ENCODE measurements around the gene COL4A2. TPM values are rescaled to one million over a fixed set of nuclear protein-coding genes. Genes with fewer than 3 reads are reported as not detected.

Gene COL4A2
- total RNA-seq, 3 donors from 2014 or later (not counting 1 experiment from before 2014, with no cell fraction given): not detected

DNA sequence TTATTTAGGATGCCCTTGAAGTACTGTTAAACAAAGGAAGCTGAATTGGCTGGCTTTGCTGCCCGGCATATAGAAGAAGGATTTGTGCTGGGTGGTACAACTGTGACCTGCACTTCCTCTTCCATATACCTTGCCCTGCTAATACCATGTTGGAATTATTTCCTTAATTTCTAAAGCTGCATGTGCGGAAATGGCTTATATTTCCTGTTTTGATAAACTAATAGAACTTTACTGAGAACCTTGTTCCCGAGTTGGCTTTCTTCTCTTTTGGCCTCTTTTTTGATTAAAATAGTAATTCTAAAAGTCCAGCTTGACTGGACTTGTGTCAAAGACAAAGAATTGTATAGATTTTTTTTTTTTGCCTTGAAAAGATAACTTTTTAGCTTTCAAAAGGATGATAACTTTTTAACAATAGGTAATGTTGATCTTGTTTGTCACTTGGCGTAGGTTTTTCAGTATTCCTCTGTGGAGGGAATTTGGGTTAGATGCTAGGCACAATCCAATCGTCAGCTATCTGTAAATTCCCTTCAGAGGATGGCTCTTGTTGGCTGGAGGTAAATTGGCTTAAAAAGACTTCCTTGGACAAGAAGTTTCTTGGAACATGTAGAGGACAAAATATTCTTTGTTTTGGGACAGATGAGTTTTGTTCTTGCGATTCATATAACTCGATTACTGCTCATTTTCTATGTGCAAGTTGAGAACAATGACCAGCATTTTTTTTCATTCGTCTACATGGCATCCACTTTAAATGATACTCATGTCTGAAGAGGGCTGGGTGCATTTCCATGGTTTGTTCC is 41.4 kb downstream of the COL4A2 start:
- DNase-seq: no peak
- no peaks in the 10 kb centered on the region for H3K4me1 Mint-ChIP-seq

GRCh38 chr13:110349239-110349638 is 42.2 kb downstream of the COL4A2 start:
- Histone ChIP-seq H3K9me3 (ENCODE audit: control insufficient read depth, insufficient read depth, low read length) (no peaks in the 10 kb centered on the region), H3K27ac (ENCODE audit: low read length) (no peak overlapping the region), H3K4me3 (ENCODE audit: low read length) (no peak overlapping the region), H3K4me1 (ENCODE audit: control insufficient read depth, insufficient read depth, low read length) (no peaks in the 10 kb centered on the region), H3K36me3 (ENCODE audit: control insufficient read depth, insufficient read depth, low read length) (no peaks in the 10 kb centered on the region), H3K27me3 (ENCODE audit: control insufficient read depth, insufficient read depth, low read length) (no peaks in the 10 kb centered on the region)
- no peaks in the 10 kb centered on the region for H3K4me1 Mint-ChIP-seq
- no peak for TF ChIP-seq CTCF (IDR thresholded peaks at IDR 0.05)
- WGBS (ENCODE audit: insufficient coverage): 83% methylated on average over 5 of the region's 5 CpGs
- ATAC-seq (no peak), DNase-seq (no peak)
- H3K36me3 Mint-ChIP-seq: no peaks in the 10 kb centered on the region
- peaks cover 0 to 26% of the 10 kb centered on the region in 2 donors for H3K27me3 Mint-ChIP-seq (ENCODE audit: low read depth in 2 of 2)
- no peaks in the 10 kb centered on the region for H3K9me3 Mint-ChIP-seq
- intact Hi-C loops (cut with micrococcal nuclease): no loop called here
- H3K4me3 Mint-ChIP-seq: no peak overlapping the region
- no peak overlapping the region for H3K27ac Mint-ChIP-seq

More for the DNA sequence above, 41.4 kb downstream of the COL4A2 start:
- no peaks in the 10 kb centered on the region for H3K9me3 ChIP-seq (ENCODE audit: control insufficient read depth, insufficient read depth, low read length)
- H3K4me3 ChIP-seq (ENCODE audit: low read length): no peak overlapping the region
- Mint-ChIP-seq H3K36me3 (no peaks in the 10 kb centered on the region), H3K27ac (no peak overlapping the region), H3K27me3 (ENCODE audit: low read depth in 2 of 2) (peaks cover 0 to 26% of the 10 kb centered on the region in 2 donors), H3K9me3 (no peaks in the 10 kb centered on the region), H3K4me3 (no peak overlapping the region)
- 78% methylated on average over 6 of the region's 8 CpGs for WGBS (ENCODE audit: insufficient coverage)
- intact Hi-C loops (cut with micrococcal nuclease): no loop called here
- no peaks in the 10 kb centered on the region for H3K27me3 ChIP-seq (ENCODE audit: control insufficient read depth, insufficient read depth, low read length)
- no peak for ATAC-seq
- no peaks in the 10 kb centered on the region for H3K36me3 ChIP-seq (ENCODE audit: control insufficient read depth, insufficient read depth, low read length)
- H3K27ac ChIP-seq (ENCODE audit: low read length): no peak overlapping the region
- no peak for TF ChIP-seq CTCF (IDR thresholded peaks at IDR 0.05)
- H3K4me1 ChIP-seq (ENCODE audit: control insufficient read depth, insufficient read depth, low read length): no peaks in the 10 kb centered on the region

DNA sequence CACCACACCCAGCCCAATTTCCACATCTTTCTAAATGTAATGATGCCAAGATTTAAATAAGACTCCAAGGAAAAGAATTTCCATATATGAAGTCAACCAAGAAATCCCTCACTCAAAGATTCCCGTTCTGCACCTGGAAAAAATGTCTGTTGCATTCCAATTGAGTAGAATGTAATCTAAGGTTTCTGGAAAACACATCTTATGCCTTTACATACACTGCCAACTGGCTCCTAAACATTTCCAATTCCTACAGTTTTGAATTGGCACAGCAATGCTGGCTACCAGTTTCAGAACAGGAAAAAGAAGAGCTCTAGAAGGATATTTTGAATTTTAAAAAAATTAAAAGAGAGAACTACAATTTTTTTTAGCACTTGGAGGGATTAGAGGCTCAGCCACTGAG is 43.0 kb downstream of the COL4A2 start:
- Histone ChIP-seq H3K4me3 (ENCODE audit: low read length) (no peak overlapping the region), H3K36me3 (ENCODE audit: control insufficient read depth, insufficient read depth, low read length) (no peaks in the 10 kb centered on the region), H3K27me3 (ENCODE audit: control insufficient read depth, insufficient read depth, low read length) (no peaks in the 10 kb centered on the region), H3K9me3 (ENCODE audit: control insufficient read depth, insufficient read depth, low read length) (no peaks in the 10 kb centered on the region), H3K4me1 (ENCODE audit: control insufficient read depth, insufficient read depth, low read length) (no peaks in the 10 kb centered on the region), H3K27ac (ENCODE audit: low read length) (no peak overlapping the region)
- Mint-ChIP-seq H3K4me1 (no peaks in the 10 kb centered on the region), H3K9me3 (no peaks in the 10 kb centered on the region), H3K27me3 (ENCODE audit: low read depth in 2 of 2) (peaks cover 0 to 32% of the 10 kb centered on the region in 2 donors), H3K4me3 (no peak overlapping the region), H3K36me3 (no peaks in the 10 kb centered on the region), H3K27ac (no peak overlapping the region)
- DNase-seq: no peak
- ATAC-seq: no peak
- no peak for TF ChIP-seq CTCF (IDR thresholded peaks at IDR 0.05)
- intact Hi-C loops (cut with micrococcal nuclease): no loop called here
- WGBS (ENCODE audit: insufficient coverage): no CpG with 5 or more reads among the region's 1 CpG

DNA sequence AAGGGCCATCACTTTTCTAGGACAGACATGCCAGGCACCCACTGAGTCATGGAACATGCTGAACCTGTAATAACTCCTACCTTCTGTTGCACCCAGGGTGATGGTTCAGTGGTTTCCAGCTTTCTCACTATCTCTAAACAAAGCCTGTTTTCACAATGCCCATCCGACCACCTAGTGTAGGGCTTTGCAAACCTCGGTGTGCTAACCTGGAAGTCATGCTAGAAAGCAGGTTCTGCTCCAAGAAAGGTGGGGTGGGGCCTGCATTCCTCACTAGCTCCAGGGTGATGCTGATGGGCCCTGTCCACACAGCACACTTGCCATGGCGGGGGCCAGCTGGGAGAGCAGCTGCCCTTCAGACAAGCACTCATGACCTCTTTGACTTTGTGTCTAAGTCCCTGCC is 43.4 kb downstream of the COL4A2 start:
- Histone ChIP-seq H3K4me1 (ENCODE audit: control insufficient read depth, insufficient read depth, low read length) (no peaks in the 10 kb centered on the region), H3K27ac (ENCODE audit: low read length) (no peak overlapping the region), H3K9me3 (ENCODE audit: control insufficient read depth, insufficient read depth, low read length) (no peaks in the 10 kb centered on the region), H3K27me3 (ENCODE audit: control insufficient read depth, insufficient read depth, low read length) (no peaks in the 10 kb centered on the region), H3K36me3 (ENCODE audit: control insufficient read depth, insufficient read depth, low read length) (no peaks in the 10 kb centered on the region), H3K4me3 (ENCODE audit: low read length) (no peak overlapping the region)
- Mint-ChIP-seq H3K9me3 (no peaks in the 10 kb centered on the region), H3K27me3 (ENCODE audit: low read depth in 2 of 2) (peaks cover 0 to 32% of the 10 kb centered on the region in 2 donors), H3K4me1 (no peaks in the 10 kb centered on the region), H3K4me3 (no peak overlapping the region), H3K36me3 (no peaks in the 10 kb centered on the region), H3K27ac (no peak overlapping the region)
- TF ChIP-seq CTCF (IDR thresholded peaks at IDR 0.05): no peak
- 70% methylated on average over 3 of the region's 3 CpGs for WGBS (ENCODE audit: insufficient coverage)
- ATAC-seq (no peak), DNase-seq (no peak)
- intact Hi-C loops (cut with micrococcal nuclease): no loop called here

All from natural killer cell (primary cell).